B cell (primary cell): ENCODE data around the gene ZFYVE27.

Experiments
- CTCF ChIP-seq: fragments of 200-600 bp; IDR thresholded peaks from one replicate; pipeline ENCODE4 v1.8.0; 2022; ENCODE audit warnings: antibody characterized with exemption, mild to moderate bottlenecking
- EZH2 ChIP-seq: IDR thresholded peaks from 2 replicates; pipeline ENCODE4 v1.6.1; 2012; ENCODE audit warnings: borderline replicate concordance, low read depth, mild to moderate bottlenecking, moderate library complexity, low read length; ENCODE audit not compliant: insufficient read depth, poor library complexity, severe bottlenecking

- TF ChIP-seq CTCF (no peak), EZH2 (no peak)
Observed at GRCh38 chr10:97781618-97782331, 44.8 kb downstream of the ZFYVE27 start.
